ENCODE data around the gene C1QTNF12. TPM values are rescaled to one million over a fixed set of nuclear protein-coding genes. Genes with fewer than 3 reads are reported as not detected.
A peak's percentile ranks its signal among the peaks of the same experiment; 100 is the strongest.

Gene C1QTNF12
- total and polyA plus RNA-seq, 2 experiments from 2014 or later: 4.1 to 4.2 TPM

DNA sequence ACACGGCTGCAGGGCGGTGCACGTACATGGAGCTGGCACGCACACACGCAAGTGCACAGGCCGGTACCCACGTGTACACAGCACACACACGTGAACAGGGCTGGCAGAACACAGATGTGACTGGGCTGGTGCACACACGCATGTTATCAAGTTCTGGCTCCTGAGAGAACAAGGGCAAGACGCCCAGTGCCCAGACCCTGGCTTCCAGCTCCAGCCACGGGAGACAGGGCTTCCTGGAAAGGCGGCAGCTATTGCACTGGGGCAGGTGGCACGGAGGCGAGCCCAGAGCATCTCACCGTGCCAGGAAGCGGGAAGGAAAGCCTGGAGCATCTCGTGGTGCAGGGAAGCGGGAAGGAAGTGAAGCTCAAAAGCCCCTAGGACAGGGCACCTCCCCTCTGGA, 20.6 kb downstream of the C1QTNF12 start:
- no peaks in the 10 kb centered on the region; the same call in 2 of the 3 replicates for H3K9me3 Mint-ChIP-seq

More for the DNA sequence above, 20.6 kb downstream of the C1QTNF12 start:
- peaks cover 5% of the 10 kb centered on the region; the same call in 1 of the 2 replicates for H4K20me1 ChIP-seq (replicated peaks; ENCODE audit: insufficient read depth)
- ATAC-seq: no peak
- H3K9me2 ChIP-seq (ENCODE audit: insufficient read depth): no peaks in the 10 kb centered on the region
- H3K4me3 ChIP-seq: no peak overlapping the region
- H3K36me3 ChIP-seq (ENCODE audit: insufficient read depth): peaks cover 3% of the 10 kb centered on the region; the same call in 1 of the 2 replicates
- H3K4me1 ChIP-seq (ENCODE audit: insufficient read depth): peaks cover 3% of the 10 kb centered on the region
- no peak overlapping the region for H3K4me3 Mint-ChIP-seq
- H3F3A ChIP-seq (replicated peaks; ENCODE audit: low read depth): 0 out of 2 replicates have a peak, but pooled peaks cover 4% of the 10 kb centered on the region
- H3K27me3 Mint-ChIP-seq (ENCODE audit: insufficient read depth, low read depth, poor library complexity): peaks cover 9% of the 10 kb centered on the region
- H3K27ac Mint-ChIP-seq: 0 out of 2 replicates have a peak overlapping the region, but pooled peaks have one; percentile 4
- TF ChIP-seq CREB1 (CRISPR knock-in tag; IDR thresholded peaks at IDR 0.05; ENCODE audit: low read depth) (no peak), STAT1 (IDR thresholded peaks at IDR 0.05; ENCODE audit: unreplicated experiment) (no peak), EZH2 (IDR thresholded peaks at IDR 0.05; ENCODE audit: low read depth, unreplicated experiment) (no peak), ZNF331 (CRISPR knock-in tag; IDR thresholded peaks at IDR 0.05; ENCODE audit: low read depth) (no peak), NANOG (IDR thresholded peaks at IDR 0.05; ENCODE audit: borderline replicate concordance) (no peak), POLR2AphosphoS5 (IDR thresholded peaks at IDR 0.05; ENCODE audit: low read depth) (no peak), ZNF114 (CRISPR knock-in tag; IDR thresholded peaks at IDR 0.05) (no peak), JUNB (IDR thresholded peaks at IDR 0.05; ENCODE audit: unreplicated experiment) (no peak), EZH2phosphoT487 (IDR thresholded peaks at IDR 0.05; ENCODE audit: unreplicated experiment) (no peak)
- TF ChIP-seq, protein P1, sequence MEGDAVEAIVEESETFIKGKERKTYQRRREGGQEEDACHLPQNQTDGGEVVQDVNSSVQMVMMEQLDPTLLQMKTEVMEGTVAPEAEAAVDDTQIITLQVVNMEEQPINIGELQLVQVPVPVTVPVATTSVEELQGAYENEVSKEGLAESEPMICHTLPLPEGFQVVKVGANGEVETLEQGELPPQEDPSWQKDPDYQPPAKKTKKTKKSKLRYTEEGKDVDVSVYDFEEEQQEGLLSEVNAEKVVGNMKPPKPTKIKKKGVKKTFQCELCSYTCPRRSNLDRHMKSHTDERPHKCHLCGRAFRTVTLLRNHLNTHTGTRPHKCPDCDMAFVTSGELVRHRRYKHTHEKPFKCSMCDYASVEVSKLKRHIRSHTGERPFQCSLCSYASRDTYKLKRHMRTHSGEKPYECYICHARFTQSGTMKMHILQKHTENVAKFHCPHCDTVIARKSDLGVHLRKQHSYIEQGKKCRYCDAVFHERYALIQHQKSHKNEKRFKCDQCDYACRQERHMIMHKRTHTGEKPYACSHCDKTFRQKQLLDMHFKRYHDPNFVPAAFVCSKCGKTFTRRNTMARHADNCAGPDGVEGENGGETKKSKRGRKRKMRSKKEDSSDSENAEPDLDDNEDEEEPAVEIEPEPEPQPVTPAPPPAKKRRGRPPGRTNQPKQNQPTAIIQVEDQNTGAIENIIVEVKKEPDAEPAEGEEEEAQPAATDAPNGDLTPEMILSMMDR (conservative IDR thresholded peaks at IDR 0.05; ENCODE audit: low read depth in 2 of 2): no peak
- TF ChIP-seq, protein P2, sequence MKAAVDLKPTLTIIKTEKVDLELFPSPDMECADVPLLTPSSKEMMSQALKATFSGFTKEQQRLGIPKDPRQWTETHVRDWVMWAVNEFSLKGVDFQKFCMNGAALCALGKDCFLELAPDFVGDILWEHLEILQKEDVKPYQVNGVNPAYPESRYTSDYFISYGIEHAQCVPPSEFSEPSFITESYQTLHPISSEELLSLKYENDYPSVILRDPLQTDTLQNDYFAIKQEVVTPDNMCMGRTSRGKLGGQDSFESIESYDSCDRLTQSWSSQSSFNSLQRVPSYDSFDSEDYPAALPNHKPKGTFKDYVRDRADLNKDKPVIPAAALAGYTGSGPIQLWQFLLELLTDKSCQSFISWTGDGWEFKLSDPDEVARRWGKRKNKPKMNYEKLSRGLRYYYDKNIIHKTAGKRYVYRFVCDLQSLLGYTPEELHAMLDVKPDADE (IDR thresholded peaks at IDR 0.05): no peak
- TF ChIP-seq, protein P3, sequence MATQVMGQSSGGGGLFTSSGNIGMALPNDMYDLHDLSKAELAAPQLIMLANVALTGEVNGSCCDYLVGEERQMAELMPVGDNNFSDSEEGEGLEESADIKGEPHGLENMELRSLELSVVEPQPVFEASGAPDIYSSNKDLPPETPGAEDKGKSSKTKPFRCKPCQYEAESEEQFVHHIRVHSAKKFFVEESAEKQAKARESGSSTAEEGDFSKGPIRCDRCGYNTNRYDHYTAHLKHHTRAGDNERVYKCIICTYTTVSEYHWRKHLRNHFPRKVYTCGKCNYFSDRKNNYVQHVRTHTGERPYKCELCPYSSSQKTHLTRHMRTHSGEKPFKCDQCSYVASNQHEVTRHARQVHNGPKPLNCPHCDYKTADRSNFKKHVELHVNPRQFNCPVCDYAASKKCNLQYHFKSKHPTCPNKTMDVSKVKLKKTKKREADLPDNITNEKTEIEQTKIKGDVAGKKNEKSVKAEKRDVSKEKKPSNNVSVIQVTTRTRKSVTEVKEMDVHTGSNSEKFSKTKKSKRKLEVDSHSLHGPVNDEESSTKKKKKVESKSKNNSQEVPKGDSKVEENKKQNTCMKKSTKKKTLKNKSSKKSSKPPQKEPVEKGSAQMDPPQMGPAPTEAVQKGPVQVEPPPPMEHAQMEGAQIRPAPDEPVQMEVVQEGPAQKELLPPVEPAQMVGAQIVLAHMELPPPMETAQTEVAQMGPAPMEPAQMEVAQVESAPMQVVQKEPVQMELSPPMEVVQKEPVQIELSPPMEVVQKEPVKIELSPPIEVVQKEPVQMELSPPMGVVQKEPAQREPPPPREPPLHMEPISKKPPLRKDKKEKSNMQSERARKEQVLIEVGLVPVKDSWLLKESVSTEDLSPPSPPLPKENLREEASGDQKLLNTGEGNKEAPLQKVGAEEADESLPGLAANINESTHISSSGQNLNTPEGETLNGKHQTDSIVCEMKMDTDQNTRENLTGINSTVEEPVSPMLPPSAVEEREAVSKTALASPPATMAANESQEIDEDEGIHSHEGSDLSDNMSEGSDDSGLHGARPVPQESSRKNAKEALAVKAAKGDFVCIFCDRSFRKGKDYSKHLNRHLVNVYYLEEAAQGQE (IDR thresholded peaks at IDR 0.05; ENCODE audit: unreplicated experiment): no peak
- TF ChIP-seq, protein P4, sequence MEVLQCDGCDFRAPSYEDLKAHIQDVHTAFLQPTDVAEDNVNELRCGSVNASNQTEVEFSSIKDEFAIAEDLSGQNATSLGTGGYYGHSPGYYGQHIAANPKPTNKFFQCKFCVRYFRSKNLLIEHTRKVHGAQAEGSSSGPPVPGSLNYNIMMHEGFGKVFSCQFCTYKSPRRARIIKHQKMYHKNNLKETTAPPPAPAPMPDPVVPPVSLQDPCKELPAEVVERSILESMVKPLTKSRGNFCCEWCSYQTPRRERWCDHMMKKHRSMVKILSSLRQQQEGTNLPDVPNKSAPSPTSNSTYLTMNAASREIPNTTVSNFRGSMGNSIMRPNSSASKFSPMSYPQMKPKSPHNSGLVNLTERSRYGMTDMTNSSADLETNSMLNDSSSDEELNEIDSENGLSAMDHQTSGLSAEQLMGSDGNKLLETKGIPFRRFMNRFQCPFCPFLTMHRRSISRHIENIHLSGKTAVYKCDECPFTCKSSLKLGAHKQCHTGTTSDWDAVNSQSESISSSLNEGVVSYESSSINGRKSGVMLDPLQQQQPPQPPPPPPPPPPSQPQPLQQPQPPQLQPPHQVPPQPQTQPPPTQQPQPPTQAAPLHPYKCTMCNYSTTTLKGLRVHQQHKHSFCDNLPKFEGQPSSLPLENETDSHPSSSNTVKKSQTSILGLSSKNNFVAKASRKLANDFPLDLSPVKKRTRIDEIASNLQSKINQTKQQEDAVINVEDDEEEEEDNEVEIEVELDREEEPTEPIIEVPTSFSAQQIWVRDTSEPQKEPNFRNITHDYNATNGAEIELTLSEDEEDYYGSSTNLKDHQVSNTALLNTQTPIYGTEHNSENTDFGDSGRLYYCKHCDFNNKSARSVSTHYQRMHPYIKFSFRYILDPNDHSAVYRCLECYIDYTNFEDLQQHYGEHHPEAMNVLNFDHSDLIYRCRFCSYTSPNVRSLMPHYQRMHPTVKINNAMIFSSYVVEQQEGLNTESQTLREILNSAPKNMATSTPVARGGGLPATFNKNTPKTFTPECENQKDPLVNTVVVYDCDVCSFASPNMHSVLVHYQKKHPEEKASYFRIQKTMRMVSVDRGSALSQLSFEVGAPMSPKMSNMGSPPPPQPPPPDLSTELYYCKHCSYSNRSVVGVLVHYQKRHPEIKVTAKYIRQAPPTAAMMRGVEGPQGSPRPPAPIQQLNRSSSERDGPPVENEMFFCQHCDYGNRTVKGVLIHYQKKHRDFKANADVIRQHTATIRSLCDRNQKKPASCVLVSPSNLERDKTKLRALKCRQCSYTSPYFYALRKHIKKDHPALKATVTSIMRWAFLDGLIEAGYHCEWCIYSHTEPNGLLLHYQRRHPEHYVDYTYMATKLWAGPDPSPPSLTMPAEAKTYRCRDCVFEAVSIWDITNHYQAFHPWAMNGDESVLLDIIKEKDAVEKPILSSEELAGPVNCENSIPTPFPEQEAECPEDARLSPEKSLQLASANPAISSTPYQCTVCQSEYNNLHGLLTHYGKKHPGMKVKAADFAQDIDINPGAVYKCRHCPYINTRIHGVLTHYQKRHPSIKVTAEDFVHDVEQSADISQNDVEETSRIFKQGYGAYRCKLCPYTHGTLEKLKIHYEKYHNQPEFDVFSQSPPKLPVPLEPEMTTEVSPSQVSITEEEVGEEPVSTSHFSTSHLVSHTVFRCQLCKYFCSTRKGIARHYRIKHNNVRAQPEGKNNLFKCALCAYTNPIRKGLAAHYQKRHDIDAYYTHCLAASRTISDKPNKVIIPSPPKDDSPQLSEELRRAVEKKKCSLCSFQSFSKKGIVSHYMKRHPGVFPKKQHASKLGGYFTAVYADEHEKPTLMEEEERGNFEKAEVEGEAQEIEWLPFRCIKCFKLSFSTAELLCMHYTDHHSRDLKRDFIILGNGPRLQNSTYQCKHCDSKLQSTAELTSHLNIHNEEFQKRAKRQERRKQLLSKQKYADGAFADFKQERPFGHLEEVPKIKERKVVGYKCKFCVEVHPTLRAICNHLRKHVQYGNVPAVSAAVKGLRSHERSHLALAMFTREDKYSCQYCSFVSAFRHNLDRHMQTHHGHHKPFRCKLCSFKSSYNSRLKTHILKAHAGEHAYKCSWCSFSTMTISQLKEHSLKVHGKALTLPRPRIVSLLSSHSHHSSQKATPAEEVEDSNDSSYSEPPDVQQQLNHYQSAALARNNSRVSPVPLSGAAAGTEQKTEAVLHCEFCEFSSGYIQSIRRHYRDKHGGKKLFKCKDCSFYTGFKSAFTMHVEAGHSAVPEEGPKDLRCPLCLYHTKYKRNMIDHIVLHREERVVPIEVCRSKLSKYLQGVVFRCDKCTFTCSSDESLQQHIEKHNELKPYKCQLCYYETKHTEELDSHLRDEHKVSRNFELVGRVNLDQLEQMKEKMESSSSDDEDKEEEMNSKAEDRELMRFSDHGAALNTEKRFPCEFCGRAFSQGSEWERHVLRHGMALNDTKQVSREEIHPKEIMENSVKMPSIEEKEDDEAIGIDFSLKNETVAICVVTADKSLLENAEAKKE (CRISPR knock-in tag; IDR thresholded peaks at IDR 0.05): no peak
- no peak overlapping the region for H3K4me2 ChIP-seq
- H3K4me1 Mint-ChIP-seq: peaks cover 4% of the 10 kb centered on the region
- H2AFZ ChIP-seq: no peak overlapping the region
- no peak for DNase-seq (ENCODE audit: low spot score)
- peaks cover 33% of the 10 kb centered on the region for H3K36me3 Mint-ChIP-seq (ENCODE audit: low read depth)
- peaks cover 27% of the 10 kb centered on the region for H3K79me2 ChIP-seq (replicated peaks; ENCODE audit: insufficient read depth)
- no peak overlapping the region for H3K27ac ChIP-seq (ENCODE audit: low read depth)
- H3K27me3 ChIP-seq (ENCODE audit: insufficient read depth): no peaks in the 10 kb centered on the region
